ENCODE data around the gene PIK3C2B.

Gene PIK3C2B

DNA sequence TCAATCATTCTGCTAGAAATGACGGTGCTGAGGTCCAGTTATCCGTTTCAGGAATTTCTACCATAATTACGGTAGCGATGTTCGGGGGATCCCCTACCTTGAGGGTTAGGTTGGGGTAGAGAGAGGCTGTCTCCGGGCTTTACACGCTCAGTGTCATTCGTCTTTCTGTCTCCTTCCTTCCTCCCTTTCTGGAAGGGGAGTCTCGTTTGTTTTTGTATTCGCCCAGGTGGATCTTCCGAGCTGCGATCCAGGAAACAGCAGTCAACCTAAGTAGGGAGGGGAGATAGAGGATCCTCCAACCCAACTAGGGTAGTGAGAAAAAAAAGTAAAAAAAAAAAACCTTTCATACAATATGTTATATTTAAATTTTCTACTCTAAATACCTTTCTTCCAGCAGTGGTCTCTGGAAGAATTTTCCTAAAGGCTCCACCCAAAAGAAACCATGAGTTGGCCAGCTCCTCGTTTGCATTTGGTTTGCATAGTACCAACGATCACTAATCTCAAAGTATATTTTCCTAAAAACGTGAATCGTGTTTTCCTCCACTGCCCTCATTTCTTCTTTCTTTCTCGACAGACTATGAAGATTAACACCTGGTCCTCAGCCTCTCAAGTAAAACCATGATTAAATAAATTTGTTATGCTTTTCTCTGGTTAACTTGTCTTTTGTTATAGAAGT, 611 bp upstream of the PIK3C2B start:
- Histone ChIP-seq H3K4me2 (ENCODE audit: low read depth, low read length, poor library complexity, severe bottlenecking) (peak overlapping the region; percentile 97), H3K4me1 (ENCODE audit: insufficient read depth, low read length, poor library complexity, severe bottlenecking) (peaks cover 36% of the 10 kb centered on the region), H3K36me3 (ENCODE audit: insufficient read depth, low read length) (no peaks in the 10 kb centered on the region), H3K79me2 (ENCODE audit: insufficient read depth, low read length) (peaks cover 35% of the 10 kb centered on the region), H3K9ac (ENCODE audit: low read depth, low read length, poor library complexity, severe bottlenecking) (peak overlapping the region; percentile 91), H3K27me3 (ENCODE audit: insufficient read depth, low read length, poor library complexity, severe bottlenecking) (no peaks in the 10 kb centered on the region), H3K9me3 (ENCODE audit: insufficient read depth, low read depth, low read length) (no peaks in the 10 kb centered on the region), H3K4me3 (ENCODE audit: low read length, poor library complexity, severe bottlenecking) (peak overlapping the region; percentile 84), H3K9me2 (replicated peaks; ENCODE audit: low read depth, low read length) (no peaks in the 10 kb centered on the region), H2AFZ (ENCODE audit: low read length) (peak overlapping the region; percentile 89), H3F3A (ENCODE audit: low read depth) (no peaks in the 10 kb centered on the region), H4K20me1 (ENCODE audit: insufficient read depth, low read length, poor library complexity, severe bottlenecking) (peaks cover 18% of the 10 kb centered on the region)
- TF ChIP-seq, protein P1, sequence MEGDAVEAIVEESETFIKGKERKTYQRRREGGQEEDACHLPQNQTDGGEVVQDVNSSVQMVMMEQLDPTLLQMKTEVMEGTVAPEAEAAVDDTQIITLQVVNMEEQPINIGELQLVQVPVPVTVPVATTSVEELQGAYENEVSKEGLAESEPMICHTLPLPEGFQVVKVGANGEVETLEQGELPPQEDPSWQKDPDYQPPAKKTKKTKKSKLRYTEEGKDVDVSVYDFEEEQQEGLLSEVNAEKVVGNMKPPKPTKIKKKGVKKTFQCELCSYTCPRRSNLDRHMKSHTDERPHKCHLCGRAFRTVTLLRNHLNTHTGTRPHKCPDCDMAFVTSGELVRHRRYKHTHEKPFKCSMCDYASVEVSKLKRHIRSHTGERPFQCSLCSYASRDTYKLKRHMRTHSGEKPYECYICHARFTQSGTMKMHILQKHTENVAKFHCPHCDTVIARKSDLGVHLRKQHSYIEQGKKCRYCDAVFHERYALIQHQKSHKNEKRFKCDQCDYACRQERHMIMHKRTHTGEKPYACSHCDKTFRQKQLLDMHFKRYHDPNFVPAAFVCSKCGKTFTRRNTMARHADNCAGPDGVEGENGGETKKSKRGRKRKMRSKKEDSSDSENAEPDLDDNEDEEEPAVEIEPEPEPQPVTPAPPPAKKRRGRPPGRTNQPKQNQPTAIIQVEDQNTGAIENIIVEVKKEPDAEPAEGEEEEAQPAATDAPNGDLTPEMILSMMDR (conservative IDR thresholded peaks at IDR 0.05; ENCODE audit: low read length), result no peak

DNA sequence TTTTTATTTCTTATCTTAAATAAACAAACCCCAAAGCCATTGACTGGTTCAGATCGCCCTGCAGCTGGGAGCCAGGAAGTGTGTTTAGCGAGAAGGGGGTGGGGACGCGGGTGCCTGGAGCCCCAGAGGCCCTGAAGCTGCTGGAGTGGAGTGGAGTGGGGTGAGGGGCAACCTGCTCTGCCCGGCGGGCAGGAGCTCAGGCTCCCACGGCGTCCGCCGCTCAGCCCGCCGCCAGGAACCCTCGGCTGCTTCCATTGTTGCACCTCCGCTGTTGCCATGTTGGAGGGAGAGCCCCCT, 673 bp downstream of the PIK3C2B start:
- Histone ChIP-seq H4K20me1 (ENCODE audit: insufficient read depth, low read length, poor library complexity, severe bottlenecking) (peaks cover 19% of the 10 kb centered on the region), H3K4me1 (ENCODE audit: insufficient read depth, low read length, poor library complexity, severe bottlenecking) (peaks cover 45% of the 10 kb centered on the region), H2AFZ (ENCODE audit: low read length) (peak overlapping the region; percentile 79), H3K79me2 (ENCODE audit: insufficient read depth, low read length) (peaks cover 48% of the 10 kb centered on the region), H3K9ac (ENCODE audit: low read depth, low read length, poor library complexity, severe bottlenecking) (peak overlapping the region; percentile 91), H3K4me2 (ENCODE audit: low read depth, low read length, poor library complexity, severe bottlenecking) (peak overlapping the region; percentile 97), H3K36me3 (ENCODE audit: insufficient read depth, low read length) (no peaks in the 10 kb centered on the region), H3F3A (ENCODE audit: low read depth) (no peaks in the 10 kb centered on the region), H3K4me3 (ENCODE audit: low read length, poor library complexity, severe bottlenecking) (peak overlapping the region; percentile 84), H3K27me3 (ENCODE audit: insufficient read depth, low read length, poor library complexity, severe bottlenecking) (no peaks in the 10 kb centered on the region), H3K9me3 (ENCODE audit: insufficient read depth, low read depth, low read length) (no peaks in the 10 kb centered on the region), H3K9me2 (replicated peaks; ENCODE audit: low read depth, low read length) (no peaks in the 10 kb centered on the region)
- TF ChIP-seq, protein P1 (conservative IDR thresholded peaks at IDR 0.05; ENCODE audit: low read length), result no peak
- TF ChIP-seq EZH2phosphoT487 (IDR thresholded peaks at IDR 0.05; ENCODE audit: borderline replicate concordance), result no peak

DNA sequence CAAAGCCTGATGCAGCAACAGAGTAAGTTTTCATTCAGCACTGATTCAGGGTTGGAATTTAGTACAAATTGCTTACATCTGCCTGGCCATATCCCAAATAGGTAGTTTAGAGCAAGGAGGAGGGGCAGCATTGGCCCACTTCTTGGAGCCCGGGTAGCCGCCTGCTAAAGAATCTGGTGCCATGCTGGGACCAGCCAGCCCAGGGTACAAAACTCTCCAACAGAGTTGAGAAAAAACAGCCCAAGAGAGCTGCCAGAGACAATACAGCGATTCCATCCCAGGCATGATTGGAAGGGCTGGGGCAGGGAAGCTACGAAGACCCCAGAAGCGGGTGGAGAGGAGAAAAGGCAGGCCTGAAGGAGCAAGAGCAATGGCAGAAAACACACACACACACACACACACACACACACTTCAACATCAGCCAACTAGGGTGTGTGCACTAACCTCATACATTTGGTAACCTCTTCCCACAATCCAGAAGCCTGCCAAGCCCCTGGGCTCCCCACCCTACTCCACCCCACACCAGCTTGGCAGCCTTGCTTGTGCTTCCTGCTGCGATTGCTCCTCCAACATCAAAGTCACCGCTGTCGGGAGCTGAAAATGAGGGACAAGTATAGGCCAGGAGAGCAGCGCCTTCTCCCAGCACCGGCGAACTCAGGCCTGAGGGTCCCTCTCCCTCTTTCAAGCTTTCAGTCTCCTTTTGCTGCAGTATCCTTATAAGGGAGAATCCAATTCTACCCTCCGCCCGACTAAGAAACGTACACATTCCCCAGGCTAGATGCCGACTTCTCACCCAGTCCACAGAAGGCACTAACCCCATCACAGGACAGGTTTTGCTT, 1.2 kb downstream of the PIK3C2B start:
- H3K36me3 ChIP-seq (ENCODE audit: insufficient read depth, low read length), result no peaks in the 10 kb centered on the region
- peak overlapping the region; percentile 97 for H3K4me2 ChIP-seq (ENCODE audit: low read depth, low read length, poor library complexity, severe bottlenecking)
- H4K20me1 ChIP-seq (ENCODE audit: insufficient read depth, low read length, poor library complexity, severe bottlenecking), result peaks cover 19% of the 10 kb centered on the region
- H3K4me3 ChIP-seq (ENCODE audit: low read length, poor library complexity, severe bottlenecking), result peak overlapping the region; percentile 84
- H3K9me2 ChIP-seq (replicated peaks; ENCODE audit: low read depth, low read length), result no peaks in the 10 kb centered on the region
- no peaks in the 10 kb centered on the region for H3F3A ChIP-seq (ENCODE audit: low read depth)
- no peaks in the 10 kb centered on the region for H3K27me3 ChIP-seq (ENCODE audit: insufficient read depth, low read length, poor library complexity, severe bottlenecking)
- H3K79me2 ChIP-seq (ENCODE audit: insufficient read depth, low read length), result peaks cover 53% of the 10 kb centered on the region
- no peak for TF ChIP-seq EZH2phosphoT487 (IDR thresholded peaks at IDR 0.05; ENCODE audit: borderline replicate concordance)
- TF ChIP-seq, protein P1 (conservative IDR thresholded peaks at IDR 0.05; ENCODE audit: low read length), result no peak
- no peak overlapping the region; the same call in 1 of the 2 replicates for H2AFZ ChIP-seq (ENCODE audit: low read length)
- peak overlapping the region; percentile 91 for H3K9ac ChIP-seq (ENCODE audit: low read depth, low read length, poor library complexity, severe bottlenecking)
- no peaks in the 10 kb centered on the region for H3K9me3 ChIP-seq (ENCODE audit: insufficient read depth, low read depth, low read length)
- peaks cover 51% of the 10 kb centered on the region for H3K4me1 ChIP-seq (ENCODE audit: insufficient read depth, low read length, poor library complexity, severe bottlenecking)
